ENCODE results near the gene INPP4A.

DNA sequence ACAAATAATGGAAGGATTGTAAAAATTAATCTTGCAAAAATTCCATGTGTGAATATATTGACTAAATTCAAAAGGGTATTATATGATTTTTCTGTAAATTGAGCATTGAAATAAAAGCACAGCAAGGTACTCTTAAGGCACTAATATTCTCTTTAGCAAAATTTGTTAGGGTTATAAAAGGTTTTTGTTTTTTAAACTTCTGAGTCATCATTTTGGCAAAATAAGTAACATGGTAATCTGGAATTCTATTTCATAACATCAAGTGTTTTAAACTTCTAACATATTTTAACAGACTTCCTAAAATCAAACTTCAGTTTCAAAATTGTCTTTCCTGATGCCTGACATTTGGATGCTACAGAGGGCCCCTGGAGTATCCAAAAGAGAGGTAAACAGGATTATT lies 12.5 kb upstream of the INPP4A start:
- TF ChIP-seq ARNTL (CRISPR knock-in tag; IDR thresholded peaks at IDR 0.05; ENCODE audit: borderline replicate concordance, low read depth) (no peak), SNAI2 (CRISPR knock-in tag; IDR thresholded peaks at IDR 0.05) (no peak), ZFP3 (CRISPR knock-in tag; IDR thresholded peaks at IDR 0.05) (no peak), ESRRG (CRISPR knock-in tag; IDR thresholded peaks at IDR 0.05) (no peak), ZC3H10 (CRISPR knock-in tag; IDR thresholded peaks at IDR 0.05) (no peak), ZFP30 (CRISPR knock-in tag; IDR thresholded peaks at IDR 0.05) (no peak), PPARA (CRISPR knock-in tag; IDR thresholded peaks at IDR 0.05; ENCODE audit: borderline replicate concordance) (no peak), ZNF8 (CRISPR knock-in tag; IDR thresholded peaks at IDR 0.05) (no peak), TOX (CRISPR knock-in tag; IDR thresholded peaks at IDR 0.05; ENCODE audit: borderline replicate concordance) (no peak)
- TF ChIP-seq, protein P1, sequence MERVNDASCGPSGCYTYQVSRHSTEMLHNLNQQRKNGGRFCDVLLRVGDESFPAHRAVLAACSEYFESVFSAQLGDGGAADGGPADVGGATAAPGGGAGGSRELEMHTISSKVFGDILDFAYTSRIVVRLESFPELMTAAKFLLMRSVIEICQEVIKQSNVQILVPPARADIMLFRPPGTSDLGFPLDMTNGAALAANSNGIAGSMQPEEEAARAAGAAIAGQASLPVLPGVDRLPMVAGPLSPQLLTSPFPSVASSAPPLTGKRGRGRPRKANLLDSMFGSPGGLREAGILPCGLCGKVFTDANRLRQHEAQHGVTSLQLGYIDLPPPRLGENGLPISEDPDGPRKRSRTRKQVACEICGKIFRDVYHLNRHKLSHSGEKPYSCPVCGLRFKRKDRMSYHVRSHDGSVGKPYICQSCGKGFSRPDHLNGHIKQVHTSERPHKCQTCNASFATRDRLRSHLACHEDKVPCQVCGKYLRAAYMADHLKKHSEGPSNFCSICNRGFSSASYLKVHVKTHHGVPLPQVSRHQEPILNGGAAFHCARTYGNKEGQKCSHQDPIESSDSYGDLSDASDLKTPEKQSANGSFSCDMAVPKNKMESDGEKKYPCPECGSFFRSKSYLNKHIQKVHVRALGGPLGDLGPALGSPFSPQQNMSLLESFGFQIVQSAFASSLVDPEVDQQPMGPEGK (CRISPR knock-in tag; IDR thresholded peaks at IDR 0.05; ENCODE audit: borderline replicate concordance) = no peak
- TF ChIP-seq, protein P2, sequence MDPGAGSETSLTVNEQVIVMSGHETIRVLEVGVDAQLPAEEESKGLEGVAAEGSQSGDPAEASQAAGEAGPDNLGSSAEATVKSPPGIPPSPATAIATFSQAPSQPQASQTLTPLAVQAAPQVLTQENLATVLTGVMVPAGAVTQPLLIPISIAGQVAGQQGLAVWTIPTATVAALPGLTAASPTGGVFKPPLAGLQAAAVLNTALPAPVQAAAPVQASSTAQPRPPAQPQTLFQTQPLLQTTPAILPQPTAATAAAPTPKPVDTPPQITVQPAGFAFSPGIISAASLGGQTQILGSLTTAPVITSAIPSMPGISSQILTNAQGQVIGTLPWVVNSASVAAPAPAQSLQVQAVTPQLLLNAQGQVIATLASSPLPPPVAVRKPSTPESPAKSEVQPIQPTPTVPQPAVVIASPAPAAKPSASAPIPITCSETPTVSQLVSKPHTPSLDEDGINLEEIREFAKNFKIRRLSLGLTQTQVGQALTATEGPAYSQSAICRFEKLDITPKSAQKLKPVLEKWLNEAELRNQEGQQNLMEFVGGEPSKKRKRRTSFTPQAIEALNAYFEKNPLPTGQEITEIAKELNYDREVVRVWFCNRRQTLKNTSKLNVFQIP (CRISPR knock-in tag; IDR thresholded peaks at IDR 0.05; ENCODE audit: borderline replicate concordance, low read depth) = no peak

Data from SK-N-SH treated with all-trans-retinoic acid at 6 μM for 48 hours (cell line).